ENCODE results near the gene ICOSLG.

DNA sequence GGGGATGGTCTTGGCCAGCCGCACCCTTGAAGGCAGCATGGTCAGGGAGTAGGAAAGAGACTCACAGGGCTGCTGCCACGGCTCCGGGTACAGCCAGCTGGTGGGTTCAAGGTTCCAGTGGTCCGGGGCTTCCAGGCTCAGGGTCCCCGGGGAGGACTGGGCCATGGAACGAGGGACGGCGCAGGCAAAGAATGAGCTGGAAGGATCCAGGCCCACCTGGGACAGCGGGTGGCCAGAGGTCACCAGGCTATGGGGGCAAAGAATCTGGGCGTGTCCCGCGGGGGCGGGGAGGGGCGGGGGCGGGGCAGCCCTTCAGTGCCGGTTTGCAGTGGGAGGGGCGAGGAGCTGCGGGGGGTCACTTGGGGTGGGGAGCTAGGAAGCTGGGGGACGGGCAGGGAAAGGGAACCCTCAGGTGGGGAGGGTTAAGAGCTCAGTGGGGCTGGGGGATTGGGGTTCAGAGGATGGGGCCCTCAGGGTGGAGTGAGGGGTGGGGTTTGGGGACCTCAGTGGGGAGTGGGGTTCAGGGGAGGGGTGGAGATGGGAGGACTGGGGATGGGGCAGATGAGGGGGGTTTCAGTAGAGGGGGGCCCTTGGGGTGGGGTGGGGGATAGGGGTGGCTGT, 21.0 kb upstream of the ICOSLG start, which contains the start of gene DNMT3L:
- TF ChIP-seq EZH2phosphoT487 (IDR thresholded peaks at IDR 0.05; ENCODE audit: low read length) (no peak), EZH2 (optimal IDR thresholded peaks at IDR 0.05; ENCODE audit: low read depth, low read length) (no peak)
- TF ChIP-seq, protein P1, sequence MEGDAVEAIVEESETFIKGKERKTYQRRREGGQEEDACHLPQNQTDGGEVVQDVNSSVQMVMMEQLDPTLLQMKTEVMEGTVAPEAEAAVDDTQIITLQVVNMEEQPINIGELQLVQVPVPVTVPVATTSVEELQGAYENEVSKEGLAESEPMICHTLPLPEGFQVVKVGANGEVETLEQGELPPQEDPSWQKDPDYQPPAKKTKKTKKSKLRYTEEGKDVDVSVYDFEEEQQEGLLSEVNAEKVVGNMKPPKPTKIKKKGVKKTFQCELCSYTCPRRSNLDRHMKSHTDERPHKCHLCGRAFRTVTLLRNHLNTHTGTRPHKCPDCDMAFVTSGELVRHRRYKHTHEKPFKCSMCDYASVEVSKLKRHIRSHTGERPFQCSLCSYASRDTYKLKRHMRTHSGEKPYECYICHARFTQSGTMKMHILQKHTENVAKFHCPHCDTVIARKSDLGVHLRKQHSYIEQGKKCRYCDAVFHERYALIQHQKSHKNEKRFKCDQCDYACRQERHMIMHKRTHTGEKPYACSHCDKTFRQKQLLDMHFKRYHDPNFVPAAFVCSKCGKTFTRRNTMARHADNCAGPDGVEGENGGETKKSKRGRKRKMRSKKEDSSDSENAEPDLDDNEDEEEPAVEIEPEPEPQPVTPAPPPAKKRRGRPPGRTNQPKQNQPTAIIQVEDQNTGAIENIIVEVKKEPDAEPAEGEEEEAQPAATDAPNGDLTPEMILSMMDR (IDR thresholded peaks at IDR 0.05; ENCODE audit: low read length) = no peak

Data from MM.1S (cell line).